Activated CD4-positive, CD25-positive, alpha-beta regulatory T cell (primary cell): ENCODE measurements around the gene C12orf75.
"Not testable (repeated sequence)": the region's sequence is repeated elsewhere in the genome, so short reads cannot be mapped to it uniquely, and the experiment has no call there.

ENCODE experiments used
- DNase-seq, 4 experiments: peaks; one replicate each; lab custom pipeline; 2025; lab: John Stamatoyannopoulos, UW

Gene C12orf75

DNA sequence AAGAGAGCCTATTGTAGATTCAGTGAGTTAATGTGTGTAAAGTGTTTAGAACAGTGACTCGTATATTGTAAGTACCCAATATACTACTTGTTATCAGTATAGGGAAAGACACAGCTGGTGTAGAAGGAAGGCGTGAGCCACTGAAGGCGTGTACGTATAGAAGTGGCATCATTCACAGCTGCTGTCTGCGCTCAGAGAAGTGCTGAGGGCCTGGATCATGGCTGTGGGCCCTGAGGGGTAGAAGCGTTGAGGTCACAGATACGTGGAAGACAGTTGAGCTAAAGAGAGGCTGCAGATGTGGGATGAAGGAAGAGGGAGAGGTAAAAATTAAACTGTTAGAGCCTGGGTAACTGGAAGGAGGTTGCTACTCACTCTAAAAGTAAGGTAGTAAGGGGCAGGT lies 5.9 kb downstream of the C12orf75 start:
- no peak for DNase-seq

GRCh38 chr12:105337391-105337790 lies 6.9 kb downstream of the C12orf75 start:
- DNase-seq: no peak

GRCh38 chr12:105338966-105339365 lies 8.5 kb downstream of the C12orf75 start:
- no peak for DNase-seq

GRCh38 chr12:105341010-105341409 lies 10.5 kb downstream of the C12orf75 start:
- DNase-seq: no peak

DNA sequence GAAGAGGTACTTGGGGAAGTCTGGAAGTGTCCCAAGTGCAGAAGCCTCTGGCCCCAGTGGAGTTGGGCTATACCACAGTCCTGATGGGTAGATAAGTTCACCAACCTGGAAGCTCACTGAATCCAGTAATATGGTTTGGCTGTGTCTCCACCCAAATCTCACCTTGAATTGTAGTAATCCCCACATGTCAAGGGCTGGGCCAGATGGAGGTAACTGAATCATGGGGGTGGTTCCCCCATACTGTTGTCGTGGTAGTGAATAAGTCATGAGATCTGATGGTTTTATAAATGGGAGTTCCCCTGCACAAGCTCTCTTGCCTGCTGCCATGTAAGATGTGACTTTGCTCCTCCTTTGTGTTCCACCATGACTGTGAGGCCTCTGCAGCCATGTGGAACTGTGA lies 11.1 kb downstream of the C12orf75 start:
- DNase-seq: not testable (repeated sequence)

- no peak for DNase-seq
Measured at GRCh38 chr12:105342464-105342863, 12.0 kb downstream of the C12orf75 start.

DNA sequence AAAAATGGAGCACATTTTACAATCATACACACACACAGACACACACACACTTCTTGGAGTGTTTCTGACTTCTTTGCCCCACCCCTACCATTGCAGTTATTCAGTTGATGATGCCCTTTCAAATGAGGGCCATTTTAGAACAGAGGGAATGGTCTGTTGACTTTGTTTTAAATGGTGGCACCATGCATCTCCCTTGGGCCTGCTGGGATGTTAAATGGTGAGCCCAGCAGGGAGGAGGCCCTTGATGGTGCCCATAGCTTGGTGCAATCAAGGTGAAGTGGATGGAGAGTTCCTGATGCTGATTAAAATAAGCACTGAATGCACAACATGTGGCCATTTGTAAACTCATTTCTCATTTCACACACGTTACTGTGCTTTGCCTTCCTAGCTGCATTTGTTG lies 13.3 kb downstream of the C12orf75 start:
- DNase-seq: no peak

DNA sequence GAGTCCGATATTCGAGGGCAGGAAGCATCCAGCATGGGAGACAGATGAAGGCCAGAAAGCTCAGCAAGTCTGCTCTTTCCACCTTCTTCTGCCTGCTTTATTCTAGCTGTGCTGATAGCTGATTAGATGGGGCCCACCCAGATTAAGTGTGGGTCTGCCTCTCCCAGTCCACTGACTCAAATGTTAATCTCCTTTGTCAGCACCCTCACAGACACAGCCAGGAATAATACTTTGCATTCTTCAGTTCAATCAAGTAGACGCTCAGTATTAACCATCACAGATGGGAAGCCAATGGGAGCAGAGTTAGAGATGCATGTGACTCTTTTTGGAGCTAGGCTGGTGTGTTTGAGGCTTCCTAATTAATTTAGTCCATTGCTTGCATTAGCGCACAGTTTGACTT lies 17.0 kb downstream of the C12orf75 start:
- DNase-seq: no peak

DNA sequence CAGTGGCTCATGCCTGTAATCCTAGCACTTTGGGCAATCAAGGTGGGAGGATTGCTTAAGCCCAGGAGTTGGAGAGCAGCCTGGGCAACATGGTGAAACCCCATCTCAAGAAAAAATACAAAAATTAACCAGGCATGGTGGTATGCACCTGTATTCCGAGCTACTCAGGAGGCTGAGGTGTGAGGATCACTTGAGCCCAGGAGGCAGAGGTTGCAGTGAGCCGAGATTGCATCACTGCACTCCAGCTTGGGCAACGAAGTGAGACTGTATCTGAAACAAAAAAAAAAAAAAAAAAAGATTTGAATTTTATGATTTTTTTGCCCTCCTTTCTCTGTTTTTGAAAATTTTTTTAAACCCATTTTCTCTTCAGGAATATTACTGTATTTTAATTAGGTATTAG lies 17.7 kb downstream of the C12orf75 start:
- DNase-seq: no peak

DNA sequence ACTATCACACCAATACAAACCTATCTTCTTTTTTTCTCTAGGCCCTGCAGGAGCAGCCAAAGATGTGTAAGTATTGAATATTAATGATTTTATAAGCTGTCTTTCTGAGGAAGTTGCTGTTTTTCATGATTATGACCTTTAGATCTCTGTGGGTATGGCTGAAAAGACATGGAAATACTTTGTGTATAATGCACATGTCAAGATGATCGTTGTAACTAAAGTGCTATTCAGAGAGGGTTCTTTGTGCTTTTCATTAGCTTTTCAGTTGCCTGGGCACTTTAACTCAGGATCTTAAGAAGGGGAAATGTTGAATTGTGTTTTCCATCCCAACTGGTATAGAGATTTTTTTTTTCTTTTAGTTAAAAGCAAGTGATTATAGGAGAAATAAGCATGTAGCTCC lies 18.1 kb downstream of the C12orf75 start:
- DNase-seq: no peak

GRCh38 chr12:105349138-105349537 lies 18.6 kb downstream of the C12orf75 start:
- no peak for DNase-seq

GRCh38 chr12:105351523-105351922 lies 21.0 kb downstream of the C12orf75 start:
- no peak for DNase-seq

DNA sequence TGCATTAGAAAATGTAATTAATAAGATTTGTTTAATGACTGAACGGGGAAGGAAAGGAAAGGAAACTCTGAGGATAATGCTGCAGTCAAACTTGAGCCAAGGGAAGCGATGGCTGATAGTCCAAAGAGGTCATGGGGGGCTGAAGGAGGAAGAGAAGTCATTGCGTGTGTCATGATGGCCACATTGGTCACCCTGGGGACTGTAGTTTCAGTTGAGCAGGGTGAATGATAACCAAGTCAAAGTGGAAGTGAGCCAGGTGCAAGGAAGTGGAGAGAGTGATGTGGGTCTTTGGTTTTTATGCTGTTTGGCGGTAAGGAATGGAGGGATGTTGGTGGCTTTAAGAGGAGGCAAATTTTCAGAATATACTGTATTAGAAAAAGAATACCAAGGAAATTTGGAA lies 21.6 kb downstream of the C12orf75 start:
- no peak for DNase-seq

DNA sequence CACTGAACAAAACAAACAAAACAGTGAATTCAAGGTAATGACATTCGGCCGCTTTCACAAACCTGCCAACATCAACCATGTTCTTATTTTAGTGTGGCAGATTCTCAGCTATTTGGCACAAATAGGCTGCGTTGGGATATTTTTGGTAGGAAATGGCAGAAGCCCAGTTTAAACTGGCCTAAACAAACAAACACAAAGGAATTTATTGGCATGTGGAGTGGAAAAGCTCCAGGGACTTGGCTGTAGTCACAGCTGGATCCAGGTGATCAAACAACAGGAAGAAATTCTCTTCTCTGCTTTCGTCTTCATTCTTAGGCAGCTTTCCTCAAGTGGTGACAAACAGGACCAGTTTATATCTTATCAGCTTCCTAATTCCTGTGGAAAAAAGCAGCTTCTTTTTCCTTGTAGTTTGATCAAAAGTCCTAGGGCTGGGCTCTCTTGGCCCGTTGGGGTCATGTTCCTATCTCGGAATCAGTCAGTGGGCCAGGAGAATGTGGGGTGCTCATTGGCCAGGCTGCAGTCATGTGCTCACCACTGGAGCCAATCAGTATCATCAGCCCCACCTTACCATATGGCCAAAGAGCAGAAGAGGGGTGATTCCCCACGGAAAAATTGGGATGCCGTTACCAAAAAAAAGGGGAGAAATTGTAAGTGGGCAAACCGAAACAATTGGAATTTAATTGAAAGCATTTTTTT lies 22.6 kb downstream of the C12orf75 start:
- no peak for DNase-seq

- no peak for DNase-seq
Measured at GRCh38 chr12:105355752-105356151, 25.3 kb downstream of the C12orf75 start.

DNA sequence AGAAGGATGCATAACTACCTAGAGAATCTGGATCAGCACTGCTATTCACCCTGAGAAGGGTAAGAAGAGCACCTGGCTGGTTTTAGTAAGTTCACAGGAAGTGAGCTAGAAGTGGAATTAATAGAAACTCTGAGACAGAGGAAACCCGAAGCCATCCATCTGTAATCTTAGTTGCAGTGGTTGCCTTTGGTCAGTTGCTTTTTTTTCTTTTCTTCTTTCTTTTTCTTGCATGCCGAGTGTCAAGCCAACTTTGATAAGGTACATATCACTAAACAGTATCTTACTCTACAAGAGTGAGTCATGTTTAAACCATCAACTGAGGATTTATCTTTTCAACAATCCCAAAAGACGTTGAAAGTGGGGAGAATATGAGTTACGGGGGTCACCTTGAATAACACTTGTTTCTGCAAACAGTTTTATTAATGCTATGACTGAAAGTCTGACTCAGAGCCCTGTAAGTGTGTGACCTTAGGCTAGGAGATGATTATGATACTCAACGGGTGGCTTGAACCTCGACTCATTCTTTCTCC lies 26.7 kb downstream of the C12orf75 start:
- no peak for DNase-seq

GRCh38 chr12:105358789-105359188 lies 28.3 kb downstream of the C12orf75 start:
- DNase-seq: no peak

DNA sequence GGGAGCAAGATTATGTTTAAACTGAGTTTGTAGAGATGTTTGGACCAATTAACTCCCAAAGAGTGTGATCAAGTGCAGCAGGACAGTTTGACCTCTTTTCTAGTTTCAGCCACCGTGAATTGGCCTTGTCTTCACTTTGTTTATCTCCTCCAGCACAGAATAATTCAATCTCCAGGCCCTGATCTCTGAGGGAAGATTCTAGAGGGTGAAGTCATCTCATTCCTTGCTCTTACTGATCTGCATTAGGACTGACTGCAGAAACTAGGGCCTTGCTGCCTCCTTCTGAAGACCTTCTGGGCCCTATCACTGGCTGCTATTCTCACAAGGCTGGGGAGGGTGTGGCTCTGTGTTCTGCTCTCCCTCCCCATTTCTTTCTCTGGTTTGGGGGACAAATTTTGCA lies 29.4 kb downstream of the C12orf75 start:
- DNase-seq: no peak

DNA sequence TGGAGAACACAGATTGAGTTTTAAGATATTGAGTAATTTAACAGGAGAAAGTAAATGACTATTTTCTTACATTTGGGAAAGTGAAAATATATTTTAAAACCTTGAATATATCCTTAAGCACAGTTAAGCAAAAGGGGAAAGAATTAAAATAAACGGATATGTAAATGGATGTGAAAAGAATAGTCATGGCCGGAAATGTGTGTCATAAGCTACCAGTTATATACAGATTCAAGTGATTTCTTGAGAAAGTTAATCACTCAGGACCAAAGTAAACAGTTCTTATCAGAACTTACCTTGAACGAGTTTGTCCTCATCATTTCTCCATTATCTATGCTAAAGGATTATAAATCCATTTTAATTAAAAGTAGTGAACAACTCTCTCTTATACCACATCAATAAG lies 33.4 kb downstream of the C12orf75 start:
- no peak for DNase-seq

GRCh38 chr12:105365231-105365630 lies 34.7 kb downstream of the C12orf75 start:
- no peak for DNase-seq

DNA sequence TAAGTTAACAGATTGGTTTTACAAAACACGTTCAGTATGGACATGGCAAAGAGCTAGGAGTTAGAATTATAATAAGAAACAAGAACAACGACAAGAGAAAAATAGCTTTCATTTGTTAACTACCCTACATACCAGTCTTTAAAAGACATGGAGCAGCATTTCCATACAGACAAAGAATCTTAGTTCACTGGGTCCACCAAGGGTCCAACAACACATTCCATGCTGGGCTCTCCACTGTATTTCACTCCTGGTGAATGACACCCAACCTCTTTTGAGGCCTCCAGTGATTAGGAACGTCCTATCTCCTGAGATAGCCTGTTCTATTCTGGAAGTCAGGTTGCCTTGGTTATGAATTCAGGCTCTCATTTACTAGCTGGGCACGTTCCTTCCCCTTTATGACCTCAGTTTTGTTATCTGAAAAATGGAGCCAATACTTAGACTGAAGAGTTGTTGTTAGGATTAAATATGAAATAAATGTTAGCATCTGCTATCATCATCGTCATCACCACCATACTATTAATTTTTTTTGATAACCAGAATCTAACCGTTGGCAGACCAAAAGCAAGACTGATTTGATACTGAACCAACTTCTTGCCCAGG lies 37.7 kb downstream of the C12orf75 start:
- DNase-seq: no peak

GRCh38 chr12:105369014-105369413 lies 38.5 kb downstream of the C12orf75 start:
- no peak for DNase-seq

GRCh38 chr12:105374303-105374702 lies 43.8 kb downstream of the C12orf75 start:
- no peak for DNase-seq

DNA sequence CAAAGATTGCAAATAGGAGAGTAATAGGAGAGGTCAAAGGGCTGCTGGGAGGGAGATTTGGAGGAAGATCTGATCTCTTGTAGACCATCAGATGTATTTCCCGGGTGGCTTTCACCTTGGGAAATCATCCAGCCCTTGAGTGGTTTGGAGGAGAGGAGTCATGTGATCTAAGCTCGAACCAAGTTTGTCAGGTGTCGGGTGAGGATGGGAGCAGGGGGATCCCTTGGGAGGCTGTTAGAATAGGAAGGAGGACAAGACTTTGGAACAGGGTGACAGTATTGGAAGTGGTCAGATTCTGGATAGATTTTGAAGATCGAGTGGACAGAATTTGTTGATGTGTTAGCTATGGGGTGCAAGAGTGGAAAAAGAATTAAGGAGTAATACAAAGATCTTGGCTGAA lies 46.6 kb downstream of the C12orf75 start:
- DNase-seq: no peak
